Caco-2 (cell line): ENCODE results near the gene NRXN2. TPM values are rescaled to one million over a fixed set of nuclear protein-coding genes. Genes with fewer than 3 reads are reported as not detected.

Experiments
- Bru-seq: library from RNA; stranded (reverse); fragments of 400-500 nt; gene quantifications from one replicate; lab custom pipeline; 2021; lab: Mats Ljungman, UMichigan
- BruChase-seq, 2 experiments: library from RNA; stranded (reverse); fragments of 400-500 nt; gene quantifications; one replicate each; lab custom pipeline; 2021; lab: Mats Ljungman, UMichigan
- BruUV-seq: library from RNA; stranded (reverse); fragments of 400-500 nt; replicated peaks from 2 replicates; lab custom pipeline; 2021; lab: Mats Ljungman, UMichigan
- CTCF ChIA-PET: fragments of 300-600 bp; sonication (Branson Sonifier 250); formaldehyde crosslinking; loops from one replicate; lab custom pipeline; 2022; ENCODE audit warnings: antibody characterized with exemption; lab: Charles Lee
- POLR2A ChIA-PET: fragments of 300-600 bp; sonication (Branson Sonifier 250); formaldehyde crosslinking; loops from one replicate; lab custom pipeline; 2022; ENCODE audit warnings: antibody characterized with exemption; lab: Charles Lee
- DNase-seq, 2 experiments: peaks; one replicate each; pipeline versions ENCODE4 v3.0.0 to v3.0.0-alpha.2; 2020 to 2022
- H3K27me3 ChIP-seq: replicated peaks from 2 replicates; pipeline ENCODE4 v1.6.0; 2011; ENCODE audit warnings: low read length; ENCODE audit not compliant: control insufficient read depth, insufficient read depth
- H3K36me3 ChIP-seq: 2 replicates; pipeline ENCODE4 v1.5.1; 2011; ENCODE audit warnings: low read length; ENCODE audit not compliant: control insufficient read depth, insufficient read depth
- H3K4me1 ChIP-seq: fragments of 250-450 bp; sonication (Bioruptor Pico); 2 replicates; pipeline ENCODE4 v1.5.1; 2020; ENCODE audit warnings: mild to moderate bottlenecking
- H3K4me3 ChIP-seq: 2 replicates; pipeline ENCODE4 v1.5.1; 2011; ENCODE audit warnings: low read depth, mild to moderate bottlenecking, control low read depth, low read length
- H3K9me3 ChIP-seq: fragments of 250-450 bp; sonication (Bioruptor Pico); 2 replicates; pipeline ENCODE4 v1.5.1; 2020; ENCODE audit warnings: mild to moderate bottlenecking, moderate library complexity
- H3K27ac Mint-ChIP-seq: one replicate; pipeline ENCODE4 v1.8.0; 2022; ENCODE audit warnings: mixed read lengths; ENCODE audit not compliant: unreplicated experiment
- H3K27me3 Mint-ChIP-seq: one replicate; pipeline ENCODE4 v1.8.0; 2022; ENCODE audit warnings: mixed read lengths; ENCODE audit not compliant: insufficient read depth, unreplicated experiment
- H3K36me3 Mint-ChIP-seq: one replicate; pipeline ENCODE4 v1.8.0; 2022; ENCODE audit warnings: mild to moderate bottlenecking, mixed read lengths; ENCODE audit not compliant: insufficient read depth, unreplicated experiment
- H3K4me1 Mint-ChIP-seq: one replicate; pipeline ENCODE4 v1.8.0; 2022; ENCODE audit warnings: low read depth, mixed read lengths; ENCODE audit not compliant: unreplicated experiment
- H3K4me3 Mint-ChIP-seq: one replicate; pipeline ENCODE4 v1.8.0; 2022; ENCODE audit warnings: mild to moderate bottlenecking, moderate library complexity, mixed read lengths; ENCODE audit not compliant: unreplicated experiment
- H3K9me3 Mint-ChIP-seq: one replicate; pipeline ENCODE4 v1.8.0; 2022; ENCODE audit warnings: mixed read lengths; ENCODE audit not compliant: unreplicated experiment
- intact Hi-C: fragments of 100-400 bp; cut with micrococcal nuclease; formaldehyde crosslinking; loops from one replicate; pipeline ENCODE4 v1.10.0; 2022; ENCODE audit not compliant: unreplicated experiment
- long read RNA-seq: library from polyadenylated mRNA; stranded (forward); transcript quantifications from one replicate; pipeline ENCODE4 v2.0.0, GENCODE V29; 2022
- total RNA-seq: library from RNA; stranded (reverse); gene quantifications from 2 replicates; pipeline ENCODE4 v1.2.3, GENCODE V29; 2022
- TF ChIP-seq, protein P1 (sequence below), 2 experiments: fragments of 200-600 bp in 1 of 2; IDR thresholded peaks; 1 replicate in 1 of 2; 2 replicates in 1 of 2; pipeline versions ENCODE4 v1.5.1 to v1.8.0; 2011 to 2022; ENCODE audit warnings: antibody characterized with exemption in 1 of 2, control low read depth in 1 of 2, inconsistent platforms in 1 of 2, low read depth in 1 of 2, low read length in 1 of 2, mild to moderate bottlenecking in 1 of 2, moderate library complexity in 1 of 2; ENCODE audit not compliant: insufficient read depth in 1 of 2, severe bottlenecking in 1 of 2, unreplicated experiment in 1 of 2

Gene NRXN2
- total RNA-seq (6.5 and 7.6 TPM in 2 replicates), Bru-seq, nascent RNA (percentile 24 among the genes with signal in this experiment), BruChase-seq, experiment 1, labeled RNA remaining after a 2-hour chase (percentile 20 among the genes with signal in this experiment), BruChase-seq, experiment 2, labeled RNA remaining after a 6-hour chase (percentile 27 among the genes with signal in this experiment)
- long read RNA-seq = 0 reads

DNA sequence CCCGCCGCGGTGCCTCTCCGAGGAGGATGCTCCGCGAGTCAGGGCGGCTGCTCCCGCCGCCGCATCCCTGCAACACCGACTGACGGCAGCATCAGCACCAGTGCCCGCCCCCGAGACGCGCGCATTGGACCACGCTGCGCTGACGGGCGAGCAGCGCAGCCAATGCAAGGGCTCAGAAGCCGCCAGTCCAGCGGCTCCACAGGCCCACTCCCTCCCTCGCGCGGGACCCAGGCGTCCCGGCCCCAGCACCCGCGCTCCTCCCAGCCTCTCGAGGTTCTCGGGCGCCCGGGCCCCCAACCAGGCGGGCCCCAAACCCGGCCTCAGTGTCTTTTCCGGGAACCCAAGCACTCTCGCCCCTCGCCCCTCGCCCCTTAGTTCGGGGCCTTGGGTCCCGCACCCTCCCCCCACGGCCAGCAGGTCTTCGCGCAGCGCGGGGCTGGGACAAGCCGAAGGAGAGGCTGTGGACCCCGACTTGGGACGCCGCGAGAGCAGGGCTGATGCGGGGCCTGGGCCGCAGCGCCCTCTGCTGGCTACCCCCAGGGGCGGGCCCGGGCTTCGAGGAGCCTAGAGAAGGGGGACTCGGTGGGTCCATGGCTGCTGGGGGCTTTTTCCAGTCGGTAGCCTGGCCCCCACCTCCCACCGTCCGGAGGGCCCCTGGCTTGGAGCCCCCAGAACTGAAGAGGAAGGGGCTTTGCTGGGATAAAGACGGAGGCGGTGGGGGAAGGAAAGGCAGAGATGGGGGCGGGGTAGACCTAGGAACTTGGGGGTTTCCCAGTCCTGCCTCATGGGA lies at the start of gene NRXN2:
NRXN2 (minus strand) TSS at position 81 of the 790 bp plus-strand sequence. CDS start 9,498 bp downstream, outside the sequence.
- TF ChIP-seq, protein P1, sequence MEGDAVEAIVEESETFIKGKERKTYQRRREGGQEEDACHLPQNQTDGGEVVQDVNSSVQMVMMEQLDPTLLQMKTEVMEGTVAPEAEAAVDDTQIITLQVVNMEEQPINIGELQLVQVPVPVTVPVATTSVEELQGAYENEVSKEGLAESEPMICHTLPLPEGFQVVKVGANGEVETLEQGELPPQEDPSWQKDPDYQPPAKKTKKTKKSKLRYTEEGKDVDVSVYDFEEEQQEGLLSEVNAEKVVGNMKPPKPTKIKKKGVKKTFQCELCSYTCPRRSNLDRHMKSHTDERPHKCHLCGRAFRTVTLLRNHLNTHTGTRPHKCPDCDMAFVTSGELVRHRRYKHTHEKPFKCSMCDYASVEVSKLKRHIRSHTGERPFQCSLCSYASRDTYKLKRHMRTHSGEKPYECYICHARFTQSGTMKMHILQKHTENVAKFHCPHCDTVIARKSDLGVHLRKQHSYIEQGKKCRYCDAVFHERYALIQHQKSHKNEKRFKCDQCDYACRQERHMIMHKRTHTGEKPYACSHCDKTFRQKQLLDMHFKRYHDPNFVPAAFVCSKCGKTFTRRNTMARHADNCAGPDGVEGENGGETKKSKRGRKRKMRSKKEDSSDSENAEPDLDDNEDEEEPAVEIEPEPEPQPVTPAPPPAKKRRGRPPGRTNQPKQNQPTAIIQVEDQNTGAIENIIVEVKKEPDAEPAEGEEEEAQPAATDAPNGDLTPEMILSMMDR (IDR thresholded peaks at IDR 0.05; ENCODE audit: insufficient read depth in 1 of 2, low read depth in 1 of 2, low read length in 1 of 2, severe bottlenecking in 1 of 2, unreplicated experiment in 1 of 2) = peak; percentile 93 to 96
- ChIA-PET CTCF (interaction anchor here (1.1 to 1.8 kb wide), 2 partner anchors 10 to 35 kb away, joined by 3 to 5 read pairs; no protein-coding TSS in a partner anchor), POLR2A (no interaction called here)
- peak within 1 kb of the TSS; percentile 62 for H3K4me3 Mint-ChIP-seq
- H3K27ac Mint-ChIP-seq = no peak within 1 kb of the TSS
- no peaks in the 10 kb centered on the region for H3K36me3 ChIP-seq
- H3K27me3 ChIP-seq = peaks cover 5% of the 10 kb centered on the region; the same call in 1 of the 2 replicates
- H3K27me3 Mint-ChIP-seq = peaks cover 16% of the 10 kb centered on the region
- intact Hi-C loops = loop anchor here (1.0 kb wide), 1 partner anchor 35 kb away; no protein-coding TSS in a partner anchor
- peak; percentile 86 to 90 for DNase-seq
- H3K36me3 Mint-ChIP-seq = no peaks in the 10 kb centered on the region
- no peaks in the 10 kb centered on the region for H3K9me3 Mint-ChIP-seq
- peak within 1 kb of the TSS; percentile 74 for H3K4me3 ChIP-seq
- peaks cover 24% of the 10 kb centered on the region for H3K4me1 ChIP-seq
- peaks cover 12% of the 10 kb centered on the region for H3K4me1 Mint-ChIP-seq
- no TSS peak for BruUV-seq
- H3K9me3 ChIP-seq = no peaks in the 10 kb centered on the region

DNA sequence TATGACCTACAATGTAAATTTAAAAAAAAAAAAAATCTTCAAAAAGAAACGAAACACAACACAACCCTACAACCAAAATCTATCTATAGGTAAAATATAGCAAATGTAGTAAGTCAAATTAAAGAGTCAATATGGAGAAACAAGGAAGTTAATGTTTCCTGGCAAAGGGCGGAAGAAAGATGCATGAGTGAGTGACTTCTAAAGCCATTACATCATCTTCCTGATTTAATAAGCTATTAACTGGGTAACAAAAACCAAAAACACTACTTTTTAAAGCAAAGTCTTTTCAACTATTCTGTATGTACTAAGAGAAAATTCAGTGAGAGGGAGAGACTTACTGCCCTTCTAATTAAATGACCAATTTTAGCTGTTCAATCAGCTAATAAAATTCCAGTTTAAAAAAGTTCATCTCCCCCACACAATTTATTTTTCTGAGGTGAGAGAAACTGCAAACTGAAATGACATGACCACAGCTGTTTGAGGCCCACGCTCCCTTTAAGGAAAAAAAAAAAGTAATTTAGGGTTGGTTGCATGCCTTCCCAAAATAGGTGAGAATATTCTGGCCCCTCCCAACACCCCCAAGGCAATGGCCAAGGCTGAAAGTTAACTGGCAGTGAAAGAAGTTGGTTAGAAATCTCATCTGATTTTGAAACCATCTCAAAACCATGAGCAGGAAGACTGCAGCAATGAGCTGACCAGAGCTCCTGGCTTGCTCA lies 49.5 kb upstream of the NRXN2 start:
- ChIA-PET POLR2A (no interaction called here), CTCF (no interaction called here)
- H3K4me1 ChIP-seq = peaks cover 10% of the 10 kb centered on the region
- H3K36me3 ChIP-seq = peaks cover 36% of the 10 kb centered on the region
- H3K4me3 Mint-ChIP-seq = no peak overlapping the region
- BruUV-seq = no TSS peak
- TF ChIP-seq, protein P1 (IDR thresholded peaks at IDR 0.05; ENCODE audit: insufficient read depth in 1 of 2, low read depth in 1 of 2, low read length in 1 of 2, severe bottlenecking in 1 of 2, unreplicated experiment in 1 of 2) = no peak
- H3K27me3 ChIP-seq = no peaks in the 10 kb centered on the region
- peaks cover 7% of the 10 kb centered on the region for H3K4me1 Mint-ChIP-seq
- peaks cover 100% of the 10 kb centered on the region for H3K36me3 Mint-ChIP-seq
- H3K27me3 Mint-ChIP-seq = no peaks in the 10 kb centered on the region
- intact Hi-C loops = loop anchor here (10.0 kb wide), 1 partner anchor 342 kb away; the partner anchor contains the start of genes TM7SF2 and ZNHIT2
- no peak overlapping the region for H3K27ac Mint-ChIP-seq
- no peaks in the 10 kb centered on the region for H3K9me3 Mint-ChIP-seq
- no peaks in the 10 kb centered on the region for H3K9me3 ChIP-seq
- DNase-seq = no peak
- no peak overlapping the region for H3K4me3 ChIP-seq

DNA sequence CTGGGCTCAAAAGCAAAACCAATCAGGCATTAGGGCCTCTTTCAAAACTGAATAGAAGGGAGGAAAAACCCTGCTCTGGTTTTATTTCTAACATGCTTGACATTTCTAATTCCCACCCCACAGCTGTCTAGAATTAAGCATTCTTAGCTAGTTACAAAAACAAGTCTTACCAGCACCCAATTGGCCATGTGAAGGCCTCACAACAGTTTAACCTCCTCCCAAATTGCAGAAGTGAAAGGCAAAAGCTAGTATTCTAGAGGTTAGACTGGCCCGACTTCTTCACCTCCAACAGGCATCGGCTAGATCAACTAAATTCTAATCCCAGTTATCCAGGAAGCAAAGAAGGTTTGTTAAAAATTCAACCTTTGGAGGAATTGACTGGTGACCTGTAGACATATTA lies 48.9 kb upstream of the NRXN2 start:
- intact Hi-C loops = loop anchor here (10.0 kb wide), 1 partner anchor 343 kb away; the partner anchor contains the start of genes TM7SF2 and ZNHIT2
- Mint-ChIP-seq H3K4me3 (no peak overlapping the region), H3K4me1 (peaks cover 7% of the 10 kb centered on the region), H3K27ac (no peak overlapping the region), H3K27me3 (no peaks in the 10 kb centered on the region), H3K36me3 (peaks cover 100% of the 10 kb centered on the region), H3K9me3 (no peaks in the 10 kb centered on the region)
- Histone ChIP-seq H3K4me1 (peaks cover 8% of the 10 kb centered on the region), H3K36me3 (peaks cover 39% of the 10 kb centered on the region), H3K4me3 (no peak overlapping the region), H3K9me3 (no peaks in the 10 kb centered on the region), H3K27me3 (no peaks in the 10 kb centered on the region)
- CTCF ChIA-PET = no interaction called here
- DNase-seq = no peak
- no TSS peak for BruUV-seq
- POLR2A ChIA-PET = no interaction called here
- TF ChIP-seq, protein P1 (IDR thresholded peaks at IDR 0.05; ENCODE audit: insufficient read depth in 1 of 2, low read depth in 1 of 2, low read length in 1 of 2, severe bottlenecking in 1 of 2, unreplicated experiment in 1 of 2) = no peak
